Ishikawa (cell line): Measurements from ENCODE around the gene HTR2A.

Source experiments
- EGR1 ChIP-seq: IDR thresholded peaks from 2 replicates; pipeline ENCODE4 v1.6.1; 2012
- TCF12 ChIP-seq: IDR thresholded peaks from 2 replicates; pipeline ENCODE4 v1.6.1; 2012; ENCODE audit warnings: low read depth
- USF1 ChIP-seq: IDR thresholded peaks from 2 replicates; pipeline ENCODE4 v1.6.1; 2012
- TF ChIP-seq, protein P1 (sequence below): IDR thresholded peaks from 2 replicates; pipeline ENCODE4 v1.6.1; 2012; ENCODE audit warnings: low read depth, mild to moderate bottlenecking

- TF ChIP-seq USF1 (no peak), EGR1 (no peak), TCF12 (no peak)
- TF ChIP-seq, protein P1, sequence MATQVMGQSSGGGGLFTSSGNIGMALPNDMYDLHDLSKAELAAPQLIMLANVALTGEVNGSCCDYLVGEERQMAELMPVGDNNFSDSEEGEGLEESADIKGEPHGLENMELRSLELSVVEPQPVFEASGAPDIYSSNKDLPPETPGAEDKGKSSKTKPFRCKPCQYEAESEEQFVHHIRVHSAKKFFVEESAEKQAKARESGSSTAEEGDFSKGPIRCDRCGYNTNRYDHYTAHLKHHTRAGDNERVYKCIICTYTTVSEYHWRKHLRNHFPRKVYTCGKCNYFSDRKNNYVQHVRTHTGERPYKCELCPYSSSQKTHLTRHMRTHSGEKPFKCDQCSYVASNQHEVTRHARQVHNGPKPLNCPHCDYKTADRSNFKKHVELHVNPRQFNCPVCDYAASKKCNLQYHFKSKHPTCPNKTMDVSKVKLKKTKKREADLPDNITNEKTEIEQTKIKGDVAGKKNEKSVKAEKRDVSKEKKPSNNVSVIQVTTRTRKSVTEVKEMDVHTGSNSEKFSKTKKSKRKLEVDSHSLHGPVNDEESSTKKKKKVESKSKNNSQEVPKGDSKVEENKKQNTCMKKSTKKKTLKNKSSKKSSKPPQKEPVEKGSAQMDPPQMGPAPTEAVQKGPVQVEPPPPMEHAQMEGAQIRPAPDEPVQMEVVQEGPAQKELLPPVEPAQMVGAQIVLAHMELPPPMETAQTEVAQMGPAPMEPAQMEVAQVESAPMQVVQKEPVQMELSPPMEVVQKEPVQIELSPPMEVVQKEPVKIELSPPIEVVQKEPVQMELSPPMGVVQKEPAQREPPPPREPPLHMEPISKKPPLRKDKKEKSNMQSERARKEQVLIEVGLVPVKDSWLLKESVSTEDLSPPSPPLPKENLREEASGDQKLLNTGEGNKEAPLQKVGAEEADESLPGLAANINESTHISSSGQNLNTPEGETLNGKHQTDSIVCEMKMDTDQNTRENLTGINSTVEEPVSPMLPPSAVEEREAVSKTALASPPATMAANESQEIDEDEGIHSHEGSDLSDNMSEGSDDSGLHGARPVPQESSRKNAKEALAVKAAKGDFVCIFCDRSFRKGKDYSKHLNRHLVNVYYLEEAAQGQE, result no peak
Observed at GRCh38 chr13:46881621-46882020, 15.2 kb downstream of the HTR2A start.
